Subcutaneous adipose tissue (tissue), 4 donors: Measurements from ENCODE around the gene WFDC5. TPM values are rescaled to one million over a fixed set of nuclear protein-coding genes. Genes with fewer than 3 reads are reported as not detected.

ENCODE experiments used
- CTCF ChIP-seq: fragments of 450-650 bp; IDR thresholded peaks from one replicate; pipeline ENCODE4 v1.5.1; 2016; ENCODE audit warnings: low read depth, mild to moderate bottlenecking, control low read depth, antibody characterized with exemption, moderate library complexity
- total RNA-seq, 4 donors: library from RNA; depleted of rRNA; stranded (reverse); fragments of >200 nt; gene quantifications; one replicate each; pipeline ENCODE4 v1.1.0, GENCODE V29; 2016

Gene WFDC5
- total RNA-seq, 4 donors from 2014 or later: not detected

GRCh38 chr20:45073221-45073620, 41.8 kb downstream of the WFDC5 start:
- TF ChIP-seq CTCF: no peak

GRCh38 chr20:45072066-45072465, 42.9 kb downstream of the WFDC5 start:
- TF ChIP-seq CTCF: no peak

- TF ChIP-seq CTCF: no peak
These were observed 43.9 kb downstream of the WFDC5 start for GRCh38 chr20:45070932-45071632.

GRCh38 chr20:45069261-45069660, 45.7 kb downstream of the WFDC5 start:
- no peak for TF ChIP-seq CTCF

- TF ChIP-seq CTCF: no peak
These were observed 47.4 kb downstream of the WFDC5 start for GRCh38 chr20:45067558-45067957.

GRCh38 chr20:45067087-45067486, 47.9 kb downstream of the WFDC5 start:
- no peak for TF ChIP-seq CTCF

- no peak for TF ChIP-seq CTCF
These were observed 48.6 kb downstream of the WFDC5 start for GRCh38 chr20:45066372-45066771.
